PC-3 (cell line): Measurements from ENCODE around the gene LRRC47. TPM values are rescaled to one million over a fixed set of nuclear protein-coding genes. Genes with fewer than 3 reads are reported as not detected.
"Not testable (repeated sequence)": the region's sequence is repeated elsewhere in the genome, so short reads cannot be mapped to it uniquely, and the experiment has no call there.

Experiments used
- ATAC-seq: fragments of 200-7000 bp; cut with Tn5 transposase; 2 replicates; pipeline ENCODE4 v1.9.1; 2020; ENCODE audit warnings: mild to moderate bottlenecking, moderate library complexity
- BruUV-seq: library from RNA; stranded (reverse); fragments of 400-500 nt; replicated peaks from 2 replicates; lab custom pipeline; 2021; lab: Mats Ljungman, UMichigan
- CTCF ChIA-PET: fragments of 300-600 bp; sonication (Branson Sonifier 250); formaldehyde crosslinking; loops from one replicate; lab custom pipeline; 2022; ENCODE audit warnings: antibody characterized with exemption; lab: Charles Lee
- POLR2A ChIA-PET: fragments of 300-600 bp; sonication (Branson Sonifier 250); formaldehyde crosslinking; loops from one replicate; lab custom pipeline; 2022; ENCODE audit warnings: antibody characterized with exemption; ENCODE audit not compliant: unreplicated experiment; lab: Charles Lee
- DNase-seq: peaks from one replicate; pipeline ENCODE4 v3.0.0-alpha.2; 2015
- H2AFZ ChIP-seq: fragments of 300-600 bp; sonication (generic); 2 replicates; pipeline ENCODE4 v1.6.0; 2016; ENCODE audit warnings: antibody characterized with exemption, low read length
- H3F3A ChIP-seq: fragments of 300-600 bp; sonication (generic); one replicate; pipeline ENCODE4 v1.6.0; 2017; ENCODE audit warnings: antibody characterized with exemption, low read length, control low read depth, mild to moderate bottlenecking; ENCODE audit not compliant: unreplicated experiment
- H3K27ac ChIP-seq: fragments of 300-600 bp; sonication (generic); 2 replicates; pipeline ENCODE4 v1.5.1; 2016; ENCODE audit warnings: mild to moderate bottlenecking, low read length
- H3K27me3 ChIP-seq: fragments of 300-600 bp; sonication (generic); 2 replicates; pipeline ENCODE4 v1.6.1; 2016; ENCODE audit warnings: low read length, mixed read lengths
- H3K36me3 ChIP-seq: fragments of 300-600 bp; sonication (generic); 2 replicates; pipeline ENCODE4 v1.6.1; 2016; ENCODE audit warnings: low read depth, mixed run types, low read length, mixed read lengths
- H3K4me1 ChIP-seq: fragments of 300-600 bp; sonication (generic); 2 replicates; pipeline ENCODE4 v1.5.1; 2016; ENCODE audit warnings: low read length; ENCODE audit not compliant: insufficient read depth
- H3K4me2 ChIP-seq: fragments of 300-600 bp; sonication (generic); 2 replicates; pipeline ENCODE4 v1.6.0; 2016; ENCODE audit warnings: low read length
- H3K4me3 ChIP-seq: fragments of 300-600 bp; sonication (generic); 2 replicates; pipeline ENCODE4 v1.5.1; 2016; ENCODE audit warnings: mild to moderate bottlenecking, low read length, mixed read lengths
- H3K79me2 ChIP-seq: fragments of 300-600 bp; sonication (generic); 2 replicates; pipeline ENCODE4 v1.6.1; 2017; ENCODE audit warnings: low read length, mixed read lengths
- H3K9ac ChIP-seq: fragments of 300-600 bp; sonication (generic); 2 replicates; pipeline ENCODE4 v1.6.0; 2016; ENCODE audit warnings: mild to moderate bottlenecking, low read length
- H3K9me2 ChIP-seq: fragments of 300-600 bp; sonication (generic); replicated peaks from 2 replicates; pipeline ENCODE4 v1.6.1; 2016; ENCODE audit warnings: mixed run types, low read length, mixed read lengths
- H3K9me3 ChIP-seq: fragments of 300-600 bp; sonication (generic); 2 replicates; pipeline ENCODE4 v1.6.1; 2016; ENCODE audit warnings: low read length, mixed read lengths
- H4K20me1 ChIP-seq: fragments of 300-600 bp; sonication (generic); 2 replicates; pipeline ENCODE4 v1.6.1; 2016; ENCODE audit warnings: low read length, mixed read lengths
- CTCF ChIP-seq: fragments of 300-600 bp; sonication (generic); conservative IDR thresholded peaks from 2 replicates; pipeline ENCODE4 v1.5.1; 2017; ENCODE audit warnings: antibody characterized with exemption, low read depth, mild to moderate bottlenecking, low read length
- EZH2 ChIP-seq: fragments of 300-600 bp; sonication (generic); IDR thresholded peaks from one replicate; pipeline ENCODE4 v1.6.1; 2017; ENCODE audit warnings: antibody characterized with exemption, mild to moderate bottlenecking, low read length; ENCODE audit not compliant: unreplicated experiment
- EZH2phosphoT487 ChIP-seq: fragments of 300-600 bp; sonication (generic); IDR thresholded peaks from 2 replicates; pipeline ENCODE4 v1.6.1; 2018; ENCODE audit warnings: mild to moderate bottlenecking, antibody characterized with exemption, low read length, borderline replicate concordance
- intact Hi-C: fragments of 100-400 bp; cut with micrococcal nuclease; formaldehyde crosslinking; loops from 2 replicates; pipeline ENCODE4 v1.9.0; 2023
- total RNA-seq: library from RNA; depleted of rRNA; stranded (reverse); fragments of >200 nt; gene quantifications from 2 replicates; pipeline ENCODE4 v1.2.3, GENCODE V29; 2014

Gene LRRC47
- total RNA-seq, 1 experiment from 2014 or later: 77.4 TPM

GRCh38 chr1:3814065-3814464 is 17.8 kb upstream of the LRRC47 start:
- H3K4me3 ChIP-seq: no peak overlapping the region
- POLR2A ChIA-PET: no interaction called here
- H3F3A ChIP-seq: no peaks in the 10 kb centered on the region
- DNase-seq: no peak
- H3K9ac ChIP-seq: no peak overlapping the region
- H3K27ac ChIP-seq: no peak overlapping the region
- 0 out of 2 replicates have a peak, but pooled peaks cover 3% of the 10 kb centered on the region for H3K36me3 ChIP-seq
- no peaks in the 10 kb centered on the region for H3K79me2 ChIP-seq
- no peaks in the 10 kb centered on the region for H3K9me2 ChIP-seq
- H3K9me3 ChIP-seq: no peaks in the 10 kb centered on the region
- no peak overlapping the region for H3K4me2 ChIP-seq
- CTCF ChIA-PET: no interaction called here
- H2AFZ ChIP-seq: no peak overlapping the region
- no peaks in the 10 kb centered on the region for H3K4me1 ChIP-seq
- H3K27me3 ChIP-seq: no peaks in the 10 kb centered on the region
- no peak for ATAC-seq
- TF ChIP-seq EZH2 (no peak), CTCF (no peak), EZH2phosphoT487 (no peak)
- TSS peak; percentile 15 for BruUV-seq
- intact Hi-C loops: no loop called here
- no peaks in the 10 kb centered on the region for H4K20me1 ChIP-seq

- Histone ChIP-seq H3K9me2 (no peaks in the 10 kb centered on the region), H3K36me3 (0 out of 2 replicates have a peak, but pooled peaks cover 3% of the 10 kb centered on the region), H4K20me1 (no peaks in the 10 kb centered on the region), H3K4me2 (0 out of 2 replicates have a peak overlapping the region, but pooled peaks have one; percentile 1), H3K9me3 (no peaks in the 10 kb centered on the region), H3F3A (no peaks in the 10 kb centered on the region), H3K4me1 (no peaks in the 10 kb centered on the region), H2AFZ (peak overlapping the region; percentile 33; the same call in 1 of the 2 replicates), H3K9ac (no peak overlapping the region), H3K27me3 (no peaks in the 10 kb centered on the region), H3K4me3 (no peak overlapping the region), H3K79me2 (no peaks in the 10 kb centered on the region), H3K27ac (no peak overlapping the region)
- ChIA-PET CTCF (no interaction called here), POLR2A (no interaction called here)
- DNase-seq (no peak), ATAC-seq (peak; percentile 8; the same call in 1 of the 2 replicates)
- intact Hi-C loops: no loop called here
- no TSS peak for BruUV-seq
- TF ChIP-seq EZH2phosphoT487 (no peak), EZH2 (no peak), CTCF (no peak)
Measured at GRCh38 chr1:3811595-3811911, 15.3 kb upstream of the LRRC47 start.

- POLR2A ChIA-PET, CTCF ChIA-PET: not testable (repeated sequence)
Measured at GRCh38 chr1:3810149-3810761, 14.0 kb upstream of the LRRC47 start.

More at GRCh38 chr1:3810149-3810761, 14.0 kb upstream of the LRRC47 start:
- H2AFZ ChIP-seq, intact Hi-C loops, ATAC-seq, BruUV-seq, H3K9ac ChIP-seq, H3K27ac ChIP-seq, H3K27me3 ChIP-seq, H3F3A ChIP-seq, H3K9me3 ChIP-seq, DNase-seq, H3K4me1 ChIP-seq, H3K9me2 ChIP-seq, H3K4me3 ChIP-seq, H3K79me2 ChIP-seq, H4K20me1 ChIP-seq, H3K4me2 ChIP-seq, H3K36me3 ChIP-seq: not testable (repeated sequence)
